GM23338 (cell line): Measurements from ENCODE around the gene SGO2.

Source experiments
- CTCF ChIP-seq, 2 experiments: fragments of 200-600 bp in 1 of 2; sonication (generic) in 1 of 2; conservative IDR thresholded peaks; 2 replicates each; pipeline versions ENCODE4 v1.5.1 to v1.6.1; 2016 to 2017; ENCODE audit warnings: antibody characterized with exemption in 2 of 2, low read depth in 2 of 2, mild to moderate bottlenecking in 2 of 2, moderate library complexity in 1 of 2
- EZH2 ChIP-seq: fragments of 200-600 bp; sonication (generic); IDR thresholded peaks from one replicate; pipeline ENCODE4 v1.8.0; 2017; ENCODE audit warnings: antibody characterized with exemption, mild to moderate bottlenecking, low read depth; ENCODE audit not compliant: unreplicated experiment
- EZH2phosphoT487 ChIP-seq: fragments of 200-600 bp; sonication (generic); IDR thresholded peaks from one replicate; pipeline ENCODE4 v1.8.1; 2018; ENCODE audit warnings: antibody characterized with exemption; ENCODE audit not compliant: unreplicated experiment
- POLR2AphosphoS5 ChIP-seq: IDR thresholded peaks from 2 replicates; pipeline ENCODE4 v1.6.1; 2016; ENCODE audit warnings: antibody characterized with exemption, low read depth

GRCh38 chr2:200596774-200597570, 71.0 kb downstream of the SGO2 start:
- TF ChIP-seq POLR2AphosphoS5 (no peak), CTCF (conservative IDR thresholded peaks at IDR 0.05; ENCODE audit: low read depth in 2 of 2) (no peak), EZH2phosphoT487 (no peak), EZH2 (no peak)
